ENCODE results near the gene OSBP. TPM values are rescaled to one million over a fixed set of nuclear protein-coding genes. Genes with fewer than 3 reads are reported as not detected.

OSBP gene
- total and polyA plus RNA-seq, 5 donors from 2014 or later: 23.9 to 50.9 (median 28.5) TPM

GRCh38 chr11:59600636-59601035 is 14.9 kb downstream of the OSBP start:
- peaks cover 64% of the 10 kb centered on the region for H3K36me3 Mint-ChIP-seq
- H3K9me3 ChIP-seq (ENCODE audit: control insufficient read depth in 2 of 2, low read length in 2 of 2): no peaks in the 10 kb centered on the region
- H3K36me3 ChIP-seq (ENCODE audit: control insufficient read depth, insufficient read depth, low read length): peaks cover 92% of the 10 kb centered on the region
- no peak overlapping the region for H3K4me3 ChIP-seq (ENCODE audit: low read depth, low read length)
- peak overlapping the region in 2 of 3 donors; percentile 6 to 72 for H3K27ac Mint-ChIP-seq
- no peak for ATAC-seq (ENCODE audit: low read depth in 2 of 2)
- no peak overlapping the region for H3K27ac ChIP-seq (ENCODE audit: insufficient read depth, low read length, poor library complexity, severe bottlenecking)
- no peaks in the 10 kb centered on the region for H3K9me3 Mint-ChIP-seq
- DNase-seq: no peak
- H3K4me1 Mint-ChIP-seq: peaks cover 6 to 23% (median 17%) of the 10 kb centered on the region in 4 donors
- no peaks in the 10 kb centered on the region for H3K27me3 ChIP-seq (ENCODE audit: control insufficient read depth, insufficient read depth, low read length)
- no peaks in the 10 kb centered on the region for H3K27me3 Mint-ChIP-seq
- no peak overlapping the region for H3K4me3 Mint-ChIP-seq
- no peaks in the 10 kb centered on the region for H3K4me1 ChIP-seq (ENCODE audit: control insufficient read depth, insufficient read depth, low read length, poor library complexity, severe bottlenecking)

DNA sequence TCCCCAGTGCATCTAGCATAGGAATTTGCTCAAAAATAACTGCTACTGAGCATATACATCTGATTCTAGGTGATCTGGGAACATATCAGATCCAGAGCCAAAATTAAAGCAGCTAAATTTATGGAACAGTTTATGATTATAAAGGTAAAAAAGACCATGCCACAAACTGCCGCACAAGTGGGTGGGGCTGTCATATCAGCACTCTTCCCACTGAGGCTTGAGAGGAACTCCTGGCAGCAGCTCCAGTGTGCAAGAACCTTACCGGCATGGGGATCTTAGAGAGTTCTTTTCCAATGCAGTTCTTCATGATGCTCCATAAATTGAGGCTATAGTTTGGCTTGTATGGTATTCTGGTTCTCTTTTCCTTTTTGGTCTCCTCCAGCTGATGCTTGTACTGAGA is 15.3 kb downstream of the OSBP start:
- Mint-ChIP-seq H3K4me3 (no peak overlapping the region), H3K9me3 (no peaks in the 10 kb centered on the region), H3K36me3 (peaks cover 65% of the 10 kb centered on the region), H3K4me1 (peaks cover 6 to 22% (median 17%) of the 10 kb centered on the region in 4 donors), H3K27ac (no peak overlapping the region), H3K27me3 (no peaks in the 10 kb centered on the region)
- no peaks in the 10 kb centered on the region for H3K27me3 ChIP-seq (ENCODE audit: control insufficient read depth, insufficient read depth, low read length)
- H3K4me3 ChIP-seq (ENCODE audit: low read depth, low read length): no peak overlapping the region
- ATAC-seq (ENCODE audit: low read depth in 2 of 2) (no peak), DNase-seq (no peak)
- H3K27ac ChIP-seq (ENCODE audit: insufficient read depth, low read length, poor library complexity, severe bottlenecking): no peak overlapping the region
- H3K9me3 ChIP-seq (ENCODE audit: control insufficient read depth in 2 of 2, low read length in 2 of 2): no peaks in the 10 kb centered on the region
- H3K36me3 ChIP-seq (ENCODE audit: control insufficient read depth, insufficient read depth, low read length): peaks cover 91% of the 10 kb centered on the region
- H3K4me1 ChIP-seq (ENCODE audit: control insufficient read depth, insufficient read depth, low read length, poor library complexity, severe bottlenecking): no peaks in the 10 kb centered on the region

- no peak for ATAC-seq (ENCODE audit: low read depth in 2 of 2)
- Mint-ChIP-seq H3K36me3 (peaks cover 65% of the 10 kb centered on the region), H3K27me3 (no peaks in the 10 kb centered on the region)
Observed at GRCh38 chr11:59598961-59599360, 16.6 kb downstream of the OSBP start.

GRCh38 chr11:59584294-59584693 is 31.3 kb downstream of the OSBP start:
- Histone ChIP-seq H3K4me1 (ENCODE audit: control insufficient read depth, insufficient read depth, low read length, poor library complexity, severe bottlenecking) (no peaks in the 10 kb centered on the region), H3K36me3 (ENCODE audit: control insufficient read depth, insufficient read depth, low read length) (peaks cover 66% of the 10 kb centered on the region), H3K27ac (ENCODE audit: insufficient read depth, low read length, poor library complexity, severe bottlenecking) (no peak overlapping the region), H3K9me3 (ENCODE audit: control insufficient read depth in 2 of 2, low read length in 2 of 2) (peaks cover 5 to 6% of the 10 kb centered on the region in 2 experiments), H3K4me3 (ENCODE audit: low read depth, low read length) (no peak overlapping the region), H3K27me3 (ENCODE audit: control insufficient read depth, insufficient read depth, low read length) (no peaks in the 10 kb centered on the region)
- Mint-ChIP-seq H3K27me3 (no peaks in the 10 kb centered on the region), H3K9me3 (peaks cover 0 to 7% (median 0%) of the 10 kb centered on the region in 7 donors), H3K36me3 (peaks cover 50% of the 10 kb centered on the region), H3K4me1 (peaks cover 0 to 9% (median 7%) of the 10 kb centered on the region in 4 donors), H3K4me3 (no peak overlapping the region), H3K27ac (peak overlapping the region in 1 of 3 donors; percentile 25)
- ATAC-seq (ENCODE audit: low read depth in 2 of 2) (no peak), DNase-seq (no peak)

More at GRCh38 chr11:59598961-59599360, 16.6 kb downstream of the OSBP start:
- peaks cover 93% of the 10 kb centered on the region for H3K36me3 ChIP-seq (ENCODE audit: control insufficient read depth, insufficient read depth, low read length)
- no peaks in the 10 kb centered on the region for H3K4me1 ChIP-seq (ENCODE audit: control insufficient read depth, insufficient read depth, low read length, poor library complexity, severe bottlenecking)
- DNase-seq: no peak
- no peak overlapping the region for H3K4me3 ChIP-seq (ENCODE audit: low read depth, low read length)
- Mint-ChIP-seq H3K27ac (no peak overlapping the region), H3K9me3 (no peaks in the 10 kb centered on the region), H3K4me1 (peaks cover 4 to 18% (median 14%) of the 10 kb centered on the region in 4 donors), H3K4me3 (no peak overlapping the region)
- no peaks in the 10 kb centered on the region for H3K9me3 ChIP-seq (ENCODE audit: control insufficient read depth in 2 of 2, low read length in 2 of 2)
- H3K27me3 ChIP-seq (ENCODE audit: control insufficient read depth, insufficient read depth, low read length): no peaks in the 10 kb centered on the region
- no peak overlapping the region for H3K27ac ChIP-seq (ENCODE audit: insufficient read depth, low read length, poor library complexity, severe bottlenecking)

GRCh38 chr11:59582006-59582405 is 33.6 kb downstream of the OSBP start:
- peaks cover 69% of the 10 kb centered on the region for H3K36me3 ChIP-seq (ENCODE audit: control insufficient read depth, insufficient read depth, low read length)
- ATAC-seq (ENCODE audit: low read depth in 2 of 2) (no peak), DNase-seq (no peak)
- no peaks in the 10 kb centered on the region for H3K27me3 ChIP-seq (ENCODE audit: control insufficient read depth, insufficient read depth, low read length)
- peaks cover 0 to 9% (median 6%) of the 10 kb centered on the region in 4 donors for H3K4me1 Mint-ChIP-seq
- peaks cover 0 to 7% (median 0%) of the 10 kb centered on the region in 7 donors for H3K9me3 Mint-ChIP-seq
- H3K27ac ChIP-seq (ENCODE audit: insufficient read depth, low read length, poor library complexity, severe bottlenecking): no peak overlapping the region
- H3K4me3 ChIP-seq (ENCODE audit: low read depth, low read length): no peak overlapping the region
- no peaks in the 10 kb centered on the region for H3K4me1 ChIP-seq (ENCODE audit: control insufficient read depth, insufficient read depth, low read length, poor library complexity, severe bottlenecking)
- H3K36me3 Mint-ChIP-seq: peaks cover 55% of the 10 kb centered on the region
- H3K27ac Mint-ChIP-seq: peak overlapping the region in 1 of 3 donors; percentile 64
- no peaks in the 10 kb centered on the region for H3K27me3 Mint-ChIP-seq
- no peak overlapping the region for H3K4me3 Mint-ChIP-seq
- peaks cover 5 to 6% of the 10 kb centered on the region in 2 experiments for H3K9me3 ChIP-seq (ENCODE audit: control insufficient read depth in 2 of 2, low read length in 2 of 2)

GRCh38 chr11:59578369-59578768 is 37.2 kb downstream of the OSBP start:
- no peak for ATAC-seq (ENCODE audit: low read depth in 2 of 2)
- no peak for DNase-seq
- Histone ChIP-seq H3K27ac (ENCODE audit: insufficient read depth, low read length, poor library complexity, severe bottlenecking) (no peak overlapping the region), H3K4me3 (ENCODE audit: low read depth, low read length) (no peak overlapping the region), H3K36me3 (ENCODE audit: control insufficient read depth, insufficient read depth, low read length) (peaks cover 78% of the 10 kb centered on the region), H3K9me3 (ENCODE audit: control insufficient read depth in 2 of 2, low read length in 2 of 2) (no peaks in the 10 kb centered on the region), H3K4me1 (ENCODE audit: control insufficient read depth, insufficient read depth, low read length, poor library complexity, severe bottlenecking) (no peaks in the 10 kb centered on the region), H3K27me3 (ENCODE audit: control insufficient read depth, insufficient read depth, low read length) (no peaks in the 10 kb centered on the region)
- H3K27me3 Mint-ChIP-seq: no peaks in the 10 kb centered on the region
- peaks cover 0 to 2% (median 0%) of the 10 kb centered on the region in 4 donors for H3K4me1 Mint-ChIP-seq
- H3K4me3 Mint-ChIP-seq: no peak overlapping the region
- H3K27ac Mint-ChIP-seq: no peak overlapping the region
- H3K36me3 Mint-ChIP-seq: peaks cover 61% of the 10 kb centered on the region
- H3K9me3 Mint-ChIP-seq: no peaks in the 10 kb centered on the region

GRCh38 chr11:59575505-59575904 is 40.1 kb downstream of the OSBP start:
- H3K4me1 ChIP-seq (ENCODE audit: control insufficient read depth, insufficient read depth, low read length, poor library complexity, severe bottlenecking): no peaks in the 10 kb centered on the region
- no peak for ATAC-seq (ENCODE audit: low read depth in 2 of 2)
- peaks cover 59% of the 10 kb centered on the region for H3K36me3 ChIP-seq (ENCODE audit: control insufficient read depth, insufficient read depth, low read length)
- peaks cover 0 to 2% (median 0%) of the 10 kb centered on the region in 7 donors for H3K9me3 Mint-ChIP-seq
- H3K27ac Mint-ChIP-seq: no peak overlapping the region
- H3K4me3 ChIP-seq (ENCODE audit: low read depth, low read length): no peak overlapping the region
- H3K27me3 ChIP-seq (ENCODE audit: control insufficient read depth, insufficient read depth, low read length): no peaks in the 10 kb centered on the region
- no peak overlapping the region for H3K27ac ChIP-seq (ENCODE audit: insufficient read depth, low read length, poor library complexity, severe bottlenecking)
- H3K36me3 Mint-ChIP-seq: peaks cover 49% of the 10 kb centered on the region
- no peak for DNase-seq
- no peaks in the 10 kb centered on the region for H3K9me3 ChIP-seq (ENCODE audit: control insufficient read depth in 2 of 2, low read length in 2 of 2)
- no peak overlapping the region for H3K4me3 Mint-ChIP-seq
- no peaks in the 10 kb centered on the region for H3K27me3 Mint-ChIP-seq
- H3K4me1 Mint-ChIP-seq: no peaks in the 10 kb centered on the region

GRCh38 chr11:59574932-59575502 is 40.6 kb downstream of the OSBP start:
- no peaks in the 10 kb centered on the region for H3K27me3 Mint-ChIP-seq
- H3K4me3 ChIP-seq (ENCODE audit: low read depth, low read length): no peak overlapping the region
- peaks cover 54% of the 10 kb centered on the region for H3K36me3 ChIP-seq (ENCODE audit: control insufficient read depth, insufficient read depth, low read length)
- H3K9me3 ChIP-seq (ENCODE audit: control insufficient read depth in 2 of 2, low read length in 2 of 2): no peaks in the 10 kb centered on the region
- no peak overlapping the region for H3K27ac ChIP-seq (ENCODE audit: insufficient read depth, low read length, poor library complexity, severe bottlenecking)
- DNase-seq (no peak), ATAC-seq (ENCODE audit: low read depth in 2 of 2) (no peak)
- no peaks in the 10 kb centered on the region for H3K4me1 Mint-ChIP-seq
- peak overlapping the region in 2 of 3 donors; percentile 5 to 60 for H3K27ac Mint-ChIP-seq
- H3K27me3 ChIP-seq (ENCODE audit: control insufficient read depth, insufficient read depth, low read length): no peaks in the 10 kb centered on the region
- H3K9me3 Mint-ChIP-seq: peaks cover 0 to 2% (median 0%) of the 10 kb centered on the region in 7 donors
- no peak overlapping the region for H3K4me3 Mint-ChIP-seq
- no peaks in the 10 kb centered on the region for H3K4me1 ChIP-seq (ENCODE audit: control insufficient read depth, insufficient read depth, low read length, poor library complexity, severe bottlenecking)
- peaks cover 44% of the 10 kb centered on the region for H3K36me3 Mint-ChIP-seq
